Measurements from ENCODE around the gene PRDM16.

The PRDM16 gene

GRCh38 chr1:3099861-3100260 is 30.9 kb downstream of the PRDM16 start:
- no peak for TF ChIP-seq CTCF (IDR thresholded peaks at IDR 0.05; ENCODE audit: borderline replicate concordance, control extremely low read depth, extremely low read depth, insufficient read depth, missing control alignments)
- no peak for DNase-seq (ENCODE audit: low spot score)
- in situ Hi-C loops (cut with MboI; ENCODE audit: low sequenced_read_pairs, unreplicated experiment) = no loop called here

GRCh38 chr1:3101124-3101939 is 32.3 kb downstream of the PRDM16 start:
- no peak for TF ChIP-seq CTCF (IDR thresholded peaks at IDR 0.05; ENCODE audit: borderline replicate concordance, control extremely low read depth, extremely low read depth, insufficient read depth, missing control alignments)
- in situ Hi-C loops (cut with MboI; ENCODE audit: low sequenced_read_pairs, unreplicated experiment) = no loop called here
- DNase-seq (ENCODE audit: low spot score) = no peak

- in situ Hi-C loops (cut with MboI; ENCODE audit: low sequenced_read_pairs, unreplicated experiment) = no loop called here
- no peak for TF ChIP-seq CTCF (IDR thresholded peaks at IDR 0.05; ENCODE audit: borderline replicate concordance, control extremely low read depth, extremely low read depth, insufficient read depth, missing control alignments)
- DNase-seq (ENCODE audit: low spot score) = no peak
Observed at GRCh38 chr1:3102641-3103040, 33.6 kb downstream of the PRDM16 start.

GRCh38 chr1:3103967-3104677 is 35.1 kb downstream of the PRDM16 start:
- no peak for DNase-seq (ENCODE audit: low spot score)
- no peak for TF ChIP-seq CTCF (IDR thresholded peaks at IDR 0.05; ENCODE audit: borderline replicate concordance, control extremely low read depth, extremely low read depth, insufficient read depth, missing control alignments)
- in situ Hi-C loops (cut with MboI; ENCODE audit: low sequenced_read_pairs, unreplicated experiment) = no loop called here

GRCh38 chr1:3105167-3105863 is 36.3 kb downstream of the PRDM16 start:
- TF ChIP-seq CTCF (IDR thresholded peaks at IDR 0.05; ENCODE audit: borderline replicate concordance, control extremely low read depth, extremely low read depth, insufficient read depth, missing control alignments) = no peak
- in situ Hi-C loops (cut with MboI; ENCODE audit: low sequenced_read_pairs, unreplicated experiment) = no loop called here
- DNase-seq (ENCODE audit: low spot score) = no peak

GRCh38 chr1:3106216-3106615 is 37.2 kb downstream of the PRDM16 start:
- in situ Hi-C loops (cut with MboI; ENCODE audit: low sequenced_read_pairs, unreplicated experiment) = no loop called here

More at GRCh38 chr1:3106216-3106615, 37.2 kb downstream of the PRDM16 start:
- TF ChIP-seq CTCF (IDR thresholded peaks at IDR 0.05; ENCODE audit: borderline replicate concordance, control extremely low read depth, extremely low read depth, insufficient read depth, missing control alignments) = no peak
- no peak for DNase-seq (ENCODE audit: low spot score)
